Kidney glomerular epithelial cell (primary cell): ENCODE measurements around the gene FBXO5.
"Not testable (repeated sequence)": the region's sequence is repeated elsewhere in the genome, so short reads cannot be mapped to it uniquely, and the experiment has no call there.

Experiments
- DNase-seq: peaks from one replicate; lab custom pipeline; 2025; lab: John Stamatoyannopoulos, UW

FBXO5 gene, protein sequence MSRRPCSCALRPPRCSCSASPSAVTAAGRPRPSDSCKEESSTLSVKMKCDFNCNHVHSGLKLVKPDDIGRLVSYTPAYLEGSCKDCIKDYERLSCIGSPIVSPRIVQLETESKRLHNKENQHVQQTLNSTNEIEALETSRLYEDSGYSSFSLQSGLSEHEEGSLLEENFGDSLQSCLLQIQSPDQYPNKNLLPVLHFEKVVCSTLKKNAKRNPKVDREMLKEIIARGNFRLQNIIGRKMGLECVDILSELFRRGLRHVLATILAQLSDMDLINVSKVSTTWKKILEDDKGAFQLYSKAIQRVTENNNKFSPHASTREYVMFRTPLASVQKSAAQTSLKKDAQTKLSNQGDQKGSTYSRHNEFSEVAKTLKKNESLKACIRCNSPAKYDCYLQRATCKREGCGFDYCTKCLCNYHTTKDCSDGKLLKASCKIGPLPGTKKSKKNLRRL

GRCh38 chr6:152982904-152983636 lies at the start of gene FBXO5:
TSS of gene FBXO5 (minus strand) at chr6:152983041. CDS start at chr6:152982959, 82 bp downstream.
- peak; percentile 96 for DNase-seq

GRCh38 chr6:153032255-153032882 lies 49.5 kb upstream of the FBXO5 start:
- DNase-seq, result peak; percentile 16

DNA sequence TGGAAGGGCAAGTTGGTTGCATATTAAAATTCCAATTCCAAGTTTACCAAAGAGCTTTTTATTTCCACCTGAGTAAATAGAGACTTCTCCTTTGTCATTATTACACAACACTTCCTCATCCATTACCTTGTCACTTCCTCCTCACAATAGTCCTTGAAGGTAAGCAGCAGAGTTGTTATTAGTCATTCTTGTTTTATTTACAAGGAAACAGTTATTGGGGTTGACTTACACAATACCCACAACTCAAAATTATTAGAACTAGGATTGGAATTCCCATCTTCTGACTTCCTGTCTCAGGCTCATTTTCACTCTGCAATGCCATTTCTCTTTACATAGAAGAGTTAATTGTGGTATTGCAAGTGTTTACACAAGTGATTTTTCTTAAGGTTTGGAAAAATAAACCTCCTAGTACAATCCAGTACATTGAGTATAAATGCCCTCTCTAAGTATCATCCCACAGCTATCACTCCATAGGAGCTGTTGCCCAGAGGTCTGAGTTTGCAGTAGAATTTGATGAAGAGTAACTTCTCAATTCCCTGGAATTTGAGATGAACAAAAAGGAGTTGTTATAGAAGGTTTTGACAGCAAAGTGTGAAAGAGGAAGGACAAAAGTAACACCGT lies 48.6 kb upstream of the FBXO5 start:
- DNase-seq, result peak; percentile 3

- DNase-seq, result no peak
These were observed 46.1 kb upstream of the FBXO5 start for GRCh38 chr6:153028963-153029362.

DNA sequence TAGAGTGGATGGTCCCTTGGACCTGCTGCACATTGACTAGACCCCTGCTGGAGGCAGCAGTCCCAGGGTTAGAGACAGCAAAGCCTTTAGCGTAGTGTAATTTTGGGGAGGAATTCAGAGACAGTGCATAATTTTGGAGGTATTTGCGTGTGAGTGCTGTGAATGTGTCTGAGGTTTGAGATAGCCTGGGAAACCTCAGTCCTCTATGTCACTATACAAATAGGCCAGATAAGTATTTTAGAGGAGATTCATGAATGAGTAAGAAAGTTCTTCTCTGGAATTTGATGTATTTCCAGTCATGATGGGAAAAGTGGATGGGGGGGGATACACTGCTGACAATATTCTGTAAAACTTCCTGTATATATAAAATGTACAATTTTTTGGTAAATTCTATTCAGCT lies 45.4 kb upstream of the FBXO5 start:
- DNase-seq, result no peak

- no peak for DNase-seq
These were observed 44.6 kb upstream of the FBXO5 start for GRCh38 chr6:153027480-153027879.

DNA sequence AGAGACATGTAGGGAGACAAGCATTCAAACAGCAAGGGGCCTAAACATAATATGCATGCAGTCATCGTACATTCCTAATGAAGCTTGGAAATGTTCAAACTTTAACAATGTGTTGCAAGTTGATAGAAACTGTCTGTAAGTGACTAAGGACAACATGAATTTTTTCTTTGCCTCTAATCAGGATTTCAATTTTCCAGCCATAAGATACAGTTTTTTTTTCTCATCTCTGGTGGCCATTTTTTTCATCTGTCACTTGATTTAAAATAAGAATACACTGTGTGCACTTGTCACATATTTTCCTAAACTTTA lies 41.8 kb upstream of the FBXO5 start:
- DNase-seq, result no peak

DNA sequence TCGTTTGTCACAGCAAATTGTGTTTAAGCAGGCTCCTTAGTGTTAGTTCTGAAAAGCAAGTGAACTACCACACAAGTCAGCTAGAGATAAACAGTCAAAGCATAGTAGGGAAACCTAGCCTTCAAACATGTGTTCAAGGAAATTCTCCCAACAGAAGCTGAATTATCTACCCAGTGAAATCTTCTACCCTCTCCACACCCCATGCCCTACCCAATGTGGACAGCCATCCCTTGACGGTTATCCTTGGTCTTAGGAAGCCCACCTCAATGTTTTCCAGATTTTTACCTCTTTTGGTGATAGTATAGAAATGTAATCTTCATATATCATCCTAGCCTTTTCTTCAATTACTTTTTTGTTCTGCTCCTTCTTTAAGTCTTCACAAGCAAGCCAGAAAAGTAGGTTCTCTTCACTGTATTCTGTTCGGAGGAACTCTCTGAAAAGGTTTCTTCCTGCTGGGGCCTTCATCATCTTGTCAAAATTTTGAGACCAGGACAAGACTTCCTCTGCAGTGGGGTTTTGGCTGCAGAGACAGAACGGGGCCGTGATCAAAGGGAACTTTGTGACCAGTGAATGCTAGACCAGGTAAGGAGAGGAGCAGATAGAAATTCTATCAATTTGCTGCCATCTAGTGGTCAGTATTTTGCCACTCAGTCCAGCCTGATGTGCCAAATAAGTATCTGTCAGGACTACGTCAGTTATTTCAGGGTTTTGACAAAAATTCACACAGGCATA lies 41.3 kb upstream of the FBXO5 start:
- peak; percentile 69 for DNase-seq

DNA sequence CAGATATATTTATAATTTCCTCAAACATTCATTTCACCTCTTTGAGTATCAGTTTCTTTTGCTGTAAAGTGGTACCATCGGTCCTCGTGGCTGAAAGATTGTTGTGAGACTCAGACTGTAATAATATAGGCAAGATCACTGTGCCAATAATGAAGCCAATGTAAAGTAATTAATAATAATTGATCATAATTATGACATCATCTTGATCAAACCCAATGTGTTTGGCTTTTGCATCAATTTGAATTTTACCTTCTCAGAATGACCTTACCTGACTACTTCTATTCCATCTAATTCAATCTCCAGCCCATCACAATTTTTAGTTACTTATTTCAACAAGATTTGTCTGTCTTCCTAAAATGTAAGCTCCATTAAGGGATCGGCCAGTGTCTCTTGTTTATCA lies 35.5 kb upstream of the FBXO5 start:
- no peak for DNase-seq

- DNase-seq, result no peak
These were observed 34.0 kb upstream of the FBXO5 start for GRCh38 chr6:153016846-153017245.

GRCh38 chr6:153015094-153015640 lies 32.3 kb upstream of the FBXO5 start:
- DNase-seq, result no peak

- DNase-seq, result no peak
These were observed 30.6 kb upstream of the FBXO5 start for GRCh38 chr6:153013438-153013837.

DNA sequence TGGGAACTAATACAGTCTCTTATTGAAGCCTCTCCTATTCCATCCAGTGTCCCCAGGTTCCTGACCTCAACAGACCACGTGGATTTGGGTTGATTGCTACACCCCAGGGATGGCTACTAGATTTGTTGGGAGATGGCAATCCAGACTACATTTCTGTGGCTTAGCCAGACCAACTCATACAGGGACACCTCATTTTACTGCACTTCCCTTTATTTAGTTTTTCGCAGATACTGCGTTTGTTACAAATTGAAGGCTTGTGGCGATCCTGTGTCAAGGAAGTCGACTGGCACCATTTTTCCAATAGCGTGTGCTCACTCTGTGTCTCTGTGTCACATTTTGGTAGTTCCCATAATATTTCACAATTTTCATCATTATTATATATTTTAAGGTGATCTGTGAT lies 30.0 kb upstream of the FBXO5 start:
- DNase-seq, result no peak

GRCh38 chr6:153003366-153003690 lies 20.5 kb upstream of the FBXO5 start:
- no peak for DNase-seq

- peak; percentile 90 for DNase-seq
These were observed 19.9 kb upstream of the FBXO5 start, which contains the start of gene MTRF1L for GRCh38 chr6:153002613-153003365. TSS of gene MTRF1L (minus strand) at chr6:153002709. CDS start at chr6:153002685, 24 bp downstream.

- DNase-seq, result no peak
These were observed 19.1 kb upstream of the FBXO5 start for GRCh38 chr6:153001767-153002612.

DNA sequence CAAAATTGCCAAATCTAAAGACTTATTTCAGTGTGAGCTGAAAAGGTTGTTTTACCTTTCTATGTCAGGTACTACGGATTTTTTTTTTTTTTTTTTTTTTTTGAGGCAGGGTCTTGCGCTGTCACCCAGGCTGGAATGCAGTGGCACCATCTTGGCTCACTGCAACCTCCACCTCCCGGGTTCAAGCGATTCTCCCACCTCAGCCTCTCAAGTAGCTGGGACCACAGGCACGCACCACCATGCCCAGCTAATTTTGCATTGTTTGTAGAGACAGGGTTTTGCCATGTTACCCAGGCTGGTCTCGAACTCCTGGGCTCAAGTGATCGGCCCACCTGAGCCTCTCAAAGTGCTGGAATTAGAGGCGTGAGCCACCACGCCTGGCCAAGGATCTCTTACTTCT lies 17.9 kb upstream of the FBXO5 start:
- DNase-seq, result not testable (repeated sequence)

DNA sequence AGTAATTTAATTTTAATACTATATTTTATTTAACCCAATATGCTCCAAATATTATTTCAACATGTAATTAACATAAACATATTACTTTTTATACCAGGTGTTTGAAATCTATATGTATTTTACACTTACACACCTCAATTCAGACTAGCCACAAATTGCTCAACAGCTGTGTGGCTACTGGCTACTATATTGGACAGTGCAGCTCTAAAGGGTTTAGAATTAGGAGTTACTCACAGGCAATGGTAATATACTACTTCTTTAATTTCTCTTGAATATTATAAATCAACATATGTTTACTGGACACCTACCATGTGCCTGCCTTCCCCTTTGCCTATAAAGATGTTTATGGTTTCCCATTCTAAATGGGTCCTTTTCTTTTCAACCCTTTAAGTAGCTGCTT lies 17.4 kb upstream of the FBXO5 start:
- DNase-seq, result no peak

DNA sequence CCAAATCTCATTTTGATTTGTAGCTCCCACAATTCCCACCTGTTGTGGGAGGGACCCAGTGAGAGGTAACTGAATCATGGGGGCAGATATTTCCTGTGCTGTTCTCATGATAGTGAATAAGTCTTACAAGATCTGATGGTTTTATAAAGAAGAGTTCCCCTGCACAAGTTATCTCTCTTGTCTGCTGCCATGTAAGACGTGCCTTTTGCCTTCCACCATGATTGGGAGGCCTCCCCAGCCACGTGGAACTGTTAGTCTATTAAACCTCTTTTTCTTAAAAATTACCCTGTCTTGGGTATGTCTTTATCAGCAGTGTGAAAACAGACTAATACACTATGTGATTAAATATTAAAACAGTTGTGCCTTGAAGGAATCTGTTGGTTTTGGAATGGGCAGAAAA lies 16.7 kb upstream of the FBXO5 start:
- DNase-seq, result not testable (repeated sequence)

DNA sequence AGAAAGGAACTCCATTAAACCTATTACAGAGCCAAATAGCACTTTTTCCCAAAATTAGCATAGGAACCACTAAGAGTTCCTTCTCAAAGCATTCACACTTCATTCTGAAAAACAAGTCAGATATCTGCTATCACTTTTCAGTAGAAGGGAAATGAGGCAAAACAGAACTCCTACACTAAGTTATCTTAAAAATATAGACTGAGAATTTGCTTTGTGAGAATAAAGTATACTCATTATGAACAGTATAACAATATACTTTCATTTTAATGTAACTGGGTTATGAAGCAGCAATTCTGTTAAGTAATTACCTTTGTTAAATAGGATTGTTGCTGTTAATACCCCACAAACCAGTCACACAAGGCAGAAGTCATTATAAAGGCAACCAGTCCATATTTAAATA lies 11.0 kb upstream of the FBXO5 start:
- no peak for DNase-seq
